ENCODE measurements around the gene DEXI.
A peak's percentile ranks its signal among the peaks of the same experiment; 100 is the strongest.

The DEXI gene

GRCh38 chr16:10919003-10919351 lies 23.3 kb downstream of the DEXI start:
- DNase-seq (ENCODE audit: low read depth), result no peak
- H3K4me3 ChIP-seq (ENCODE audit: low read length), result no peak overlapping the region
- TF ChIP-seq CTCF (conservative IDR thresholded peaks at IDR 0.05; ENCODE audit: low read length), result no peak

- peak overlapping the region; percentile 31 for H3K4me3 ChIP-seq (ENCODE audit: low read length)
- TF ChIP-seq CTCF (conservative IDR thresholded peaks at IDR 0.05; ENCODE audit: low read length), result peak; percentile 100
- peak; percentile 92 for DNase-seq (ENCODE audit: low read depth)
Observed at GRCh38 chr16:10918294-10919002, 23.8 kb downstream of the DEXI start.

GRCh38 chr16:10916534-10916933 lies 25.7 kb downstream of the DEXI start:
- TF ChIP-seq CTCF (conservative IDR thresholded peaks at IDR 0.05; ENCODE audit: low read length), result no peak
- DNase-seq (ENCODE audit: low read depth), result no peak
- no peak overlapping the region for H3K4me3 ChIP-seq (ENCODE audit: low read length)

- no peak for TF ChIP-seq CTCF (conservative IDR thresholded peaks at IDR 0.05; ENCODE audit: low read length)
- no peak for DNase-seq (ENCODE audit: low read depth)
- H3K4me3 ChIP-seq (ENCODE audit: low read length), result no peak overlapping the region
Observed at GRCh38 chr16:10911267-10911666, 31.0 kb downstream of the DEXI start.

GRCh38 chr16:10907757-10908045 lies 34.6 kb downstream of the DEXI start:
- H3K4me3 ChIP-seq (ENCODE audit: low read length), result no peak overlapping the region
- DNase-seq (ENCODE audit: low read depth), result no peak
- TF ChIP-seq CTCF (conservative IDR thresholded peaks at IDR 0.05; ENCODE audit: low read length), result no peak

- no peak for DNase-seq (ENCODE audit: low read depth)
- no peak overlapping the region for H3K4me3 ChIP-seq (ENCODE audit: low read length)
- TF ChIP-seq CTCF (conservative IDR thresholded peaks at IDR 0.05; ENCODE audit: low read length), result no peak
Observed at GRCh38 chr16:10906914-10907756, 35.1 kb downstream of the DEXI start.

- DNase-seq (ENCODE audit: low read depth), result no peak
- TF ChIP-seq CTCF (conservative IDR thresholded peaks at IDR 0.05; ENCODE audit: low read length), result no peak
- no peak overlapping the region for H3K4me3 ChIP-seq (ENCODE audit: low read length)
Observed at GRCh38 chr16:10906482-10906881, 35.8 kb downstream of the DEXI start.
